GM20431 (cell line): ENCODE results near the gene ASMTL.
"Not testable (repeated sequence)": the region's sequence is repeated elsewhere in the genome, so short reads cannot be mapped to it uniquely, and the experiment has no call there.

Experiments used
- in situ Hi-C: fragments of 300-500 bp; cut with MseI, MboI; formaldehyde crosslinking; loops from one replicate; pipeline ENCODE4 v1.15.0; 2020; ENCODE audit warnings: low sequenced_read_pairs; ENCODE audit not compliant: unreplicated experiment

ASMTL gene

DNA sequence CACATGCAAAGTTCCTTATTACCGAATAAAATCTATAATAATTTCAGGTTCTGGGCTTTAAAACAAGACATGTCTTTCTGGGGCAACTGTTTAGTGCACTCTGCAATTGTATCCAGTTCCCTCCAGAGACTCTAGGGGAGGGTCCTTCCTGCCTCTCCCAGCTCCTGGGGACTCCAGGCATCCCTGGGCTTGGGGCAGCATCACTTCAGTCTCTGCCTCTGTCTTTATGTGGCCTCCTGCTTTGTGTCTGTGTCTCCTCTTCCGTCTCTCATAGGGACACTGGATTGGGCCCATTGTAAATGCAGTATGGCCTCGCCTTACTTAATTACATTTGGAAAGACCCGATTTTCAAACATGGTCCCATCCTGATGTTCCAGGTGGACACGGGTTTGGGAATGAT is 10.9 kb upstream of the ASMTL start:
- in situ Hi-C loops: loop anchor here (10.0 kb wide), 1 partner anchor 71 kb away; the partner anchor contains the start of gene P2RY8

DNA sequence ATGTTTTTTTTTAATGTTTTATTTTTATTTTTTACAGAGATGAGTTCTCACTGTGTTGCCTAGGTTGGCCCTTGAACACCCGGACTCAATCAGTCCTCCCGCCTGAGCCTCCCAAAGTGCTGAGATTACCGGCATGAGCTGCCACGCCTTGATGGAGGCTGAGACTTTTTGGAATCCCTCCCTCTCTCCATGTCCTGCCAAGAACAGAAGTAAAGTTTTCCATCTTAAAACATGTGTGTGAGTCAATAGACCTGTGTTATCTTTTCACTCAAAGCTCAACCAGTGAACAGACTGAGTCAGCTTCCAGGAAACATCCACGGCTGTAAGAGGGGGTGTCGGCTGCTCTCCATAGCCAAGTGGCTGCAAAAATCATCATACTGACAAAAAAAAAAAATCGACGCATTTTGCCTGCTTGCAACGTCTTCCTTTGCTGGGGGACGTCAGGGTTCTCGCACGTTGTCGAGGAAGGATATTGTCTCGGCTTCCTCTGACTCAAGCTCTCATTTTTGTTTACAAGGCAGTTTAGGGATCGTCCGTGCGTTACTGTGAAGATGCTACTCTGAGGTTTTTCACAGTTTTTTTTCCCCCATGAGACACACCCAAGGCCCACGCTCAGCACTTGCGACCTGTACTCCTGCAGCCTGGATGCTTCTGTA is 10.0 kb upstream of the ASMTL start:
- in situ Hi-C loops: loop anchor here (10.0 kb wide), 1 partner anchor 72 kb away; the partner anchor contains the start of gene P2RY8

DNA sequence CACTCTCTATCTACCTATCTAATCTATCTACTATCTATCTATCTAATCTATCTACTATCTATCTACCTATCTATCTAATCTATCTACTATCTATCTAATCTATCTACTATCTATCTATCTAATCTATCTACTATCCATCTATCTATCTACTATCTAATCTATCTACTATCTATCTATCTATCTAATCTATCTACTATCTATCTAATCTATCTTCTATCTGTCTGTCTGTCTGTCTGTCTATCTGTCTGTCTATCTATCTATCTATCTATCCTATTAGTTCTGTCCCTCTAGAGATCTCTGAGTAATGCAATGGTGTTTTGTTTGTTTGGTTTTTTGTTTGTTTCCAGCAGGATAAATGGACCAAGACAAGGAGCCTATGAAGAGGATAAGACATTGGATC is 9.4 kb upstream of the ASMTL start:
- in situ Hi-C loops: loop anchor here (10.0 kb wide), 1 partner anchor 73 kb away; the partner anchor contains the start of gene P2RY8

DNA sequence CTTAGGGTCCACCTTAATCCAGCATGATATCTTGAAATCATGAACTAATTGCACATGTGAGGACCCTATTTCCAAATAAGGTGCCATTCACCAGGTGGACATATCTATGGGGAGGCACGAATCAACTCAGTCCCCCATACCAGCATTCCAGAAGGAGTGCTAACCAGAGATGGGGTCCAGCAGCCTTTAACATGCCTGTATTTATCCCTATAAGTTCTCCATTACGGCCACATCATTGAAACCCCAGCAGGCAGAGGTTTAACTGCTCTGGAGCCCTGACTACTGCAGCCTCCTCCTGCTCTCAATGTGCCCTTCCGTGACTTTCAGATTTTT is 3.2 kb upstream of the ASMTL start:
- in situ Hi-C loops: no loop called here

DNA sequence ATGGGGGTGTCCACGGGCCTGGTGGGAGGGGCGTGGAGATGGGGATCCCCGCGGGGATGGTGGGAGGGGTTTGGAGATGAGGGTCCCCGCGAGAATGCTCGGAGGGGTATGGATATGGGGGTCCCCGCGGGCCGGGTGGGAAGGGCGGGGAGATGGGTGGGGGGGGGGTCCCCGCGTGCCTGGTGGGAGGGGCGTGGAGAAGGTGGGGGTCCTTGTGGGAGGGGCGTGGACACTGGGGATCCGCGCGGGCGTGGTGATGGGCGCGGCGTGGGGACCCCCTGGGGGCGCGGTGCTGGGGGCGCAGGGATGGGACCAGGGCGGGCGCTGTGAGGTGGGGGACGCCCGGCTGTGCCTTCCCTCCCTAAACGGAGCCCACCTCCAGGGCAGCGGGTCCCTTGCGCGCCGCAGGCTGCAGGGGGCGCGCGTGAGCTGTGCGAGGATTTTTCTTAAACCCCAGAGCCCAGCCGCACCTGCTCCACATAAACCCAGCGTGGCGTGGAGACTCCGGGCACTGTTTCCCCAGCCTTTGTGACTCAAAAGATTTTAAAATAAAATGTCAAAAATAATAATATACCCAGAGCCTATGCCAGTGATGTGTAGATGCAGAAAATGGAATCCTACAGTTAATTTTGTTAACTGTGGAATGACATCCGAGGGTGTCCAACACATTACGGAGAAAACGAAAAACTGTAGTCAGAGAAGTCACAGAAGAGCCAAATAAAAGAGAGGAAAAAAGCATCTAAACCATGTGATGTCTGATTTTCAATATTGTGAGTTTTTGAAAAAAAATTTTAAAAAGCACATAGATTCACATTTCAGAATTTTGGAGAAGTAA is 1.5 kb upstream of the ASMTL start:
- in situ Hi-C loops: no loop called here

DNA sequence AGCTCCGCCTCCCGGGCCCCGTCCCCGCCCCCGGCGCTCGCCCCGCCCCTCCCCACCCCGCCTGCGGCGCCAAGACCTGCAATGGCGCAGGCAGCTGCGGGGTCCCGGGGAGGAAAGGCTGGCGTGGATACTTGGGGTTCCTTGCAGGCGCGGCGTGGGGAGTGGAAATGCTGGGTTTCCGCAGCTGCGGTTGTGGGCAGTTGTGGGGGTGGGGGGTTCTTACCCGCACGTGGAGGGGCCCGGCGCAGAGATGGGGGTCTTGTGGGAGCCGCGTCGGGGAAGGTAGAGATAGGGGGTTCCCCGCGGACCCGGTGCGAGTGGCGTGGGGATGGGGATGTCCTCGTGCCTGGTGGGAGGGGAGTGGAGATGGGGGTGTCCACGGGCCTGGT is 680 bp upstream of the ASMTL start:
- in situ Hi-C loops: no loop called here

DNA sequence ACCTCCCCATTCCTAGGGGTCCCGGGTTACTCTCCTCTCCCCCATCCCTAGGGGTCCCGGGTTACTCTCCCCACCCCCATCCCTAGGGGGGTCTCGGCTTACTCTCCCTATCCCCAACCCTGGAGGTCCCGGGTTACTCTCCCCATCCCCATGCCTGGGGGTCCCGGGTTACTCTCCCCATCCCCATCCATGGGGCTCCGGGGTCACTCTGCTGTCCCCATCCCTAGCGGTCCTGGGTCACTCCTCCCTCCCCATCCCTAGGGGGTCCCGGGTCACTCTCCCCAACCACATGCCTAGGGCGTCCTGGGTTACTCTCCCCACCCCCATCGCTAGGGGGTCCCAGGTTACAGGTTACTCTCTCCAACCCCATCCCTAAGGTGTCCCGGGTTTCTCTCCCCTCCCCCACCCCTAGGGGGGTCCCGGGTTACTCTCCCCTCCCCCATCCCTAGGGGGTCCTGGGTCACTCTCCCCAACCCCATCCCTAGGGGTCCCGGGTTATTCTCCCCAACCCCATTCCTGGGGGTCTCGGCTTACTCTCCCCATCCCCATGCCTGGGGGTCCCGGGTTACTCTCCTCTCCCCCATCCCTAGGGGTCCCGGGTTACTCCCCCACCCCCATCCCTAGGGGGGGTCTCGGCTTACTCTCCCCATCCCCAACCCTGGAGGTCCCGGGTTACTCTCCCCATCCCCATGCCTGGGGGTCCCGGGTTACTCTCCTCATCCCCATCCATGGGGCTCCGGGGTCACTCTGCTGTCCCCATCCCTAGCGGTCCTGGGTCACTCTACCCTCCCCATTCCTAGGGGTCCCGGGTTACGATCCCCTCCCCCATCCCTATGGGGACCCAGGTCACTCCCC is 821 bp downstream of the ASMTL start:
- in situ Hi-C loops: no loop called here

DNA sequence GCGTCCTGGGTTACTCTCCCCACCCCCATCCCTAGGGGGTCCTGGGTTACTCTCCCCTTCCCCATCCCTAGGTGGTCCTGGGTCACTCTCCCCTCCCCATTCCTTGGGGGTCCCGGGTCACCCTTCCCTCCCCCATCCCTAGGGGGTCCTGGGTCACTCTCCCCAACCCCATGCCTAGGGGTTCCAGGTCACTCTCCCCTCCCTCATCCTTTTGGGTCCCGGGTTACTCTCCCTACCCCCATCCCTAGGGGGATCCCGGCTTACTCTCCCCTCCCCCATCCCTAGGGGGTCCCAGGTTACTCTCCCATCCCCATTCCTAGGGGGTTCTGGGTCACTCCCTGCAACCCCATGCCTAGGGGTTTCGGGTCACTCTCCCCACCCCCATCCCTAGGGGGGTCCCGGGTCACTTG is 1.5 kb downstream of the ASMTL start:
- in situ Hi-C loops: no loop called here

DNA sequence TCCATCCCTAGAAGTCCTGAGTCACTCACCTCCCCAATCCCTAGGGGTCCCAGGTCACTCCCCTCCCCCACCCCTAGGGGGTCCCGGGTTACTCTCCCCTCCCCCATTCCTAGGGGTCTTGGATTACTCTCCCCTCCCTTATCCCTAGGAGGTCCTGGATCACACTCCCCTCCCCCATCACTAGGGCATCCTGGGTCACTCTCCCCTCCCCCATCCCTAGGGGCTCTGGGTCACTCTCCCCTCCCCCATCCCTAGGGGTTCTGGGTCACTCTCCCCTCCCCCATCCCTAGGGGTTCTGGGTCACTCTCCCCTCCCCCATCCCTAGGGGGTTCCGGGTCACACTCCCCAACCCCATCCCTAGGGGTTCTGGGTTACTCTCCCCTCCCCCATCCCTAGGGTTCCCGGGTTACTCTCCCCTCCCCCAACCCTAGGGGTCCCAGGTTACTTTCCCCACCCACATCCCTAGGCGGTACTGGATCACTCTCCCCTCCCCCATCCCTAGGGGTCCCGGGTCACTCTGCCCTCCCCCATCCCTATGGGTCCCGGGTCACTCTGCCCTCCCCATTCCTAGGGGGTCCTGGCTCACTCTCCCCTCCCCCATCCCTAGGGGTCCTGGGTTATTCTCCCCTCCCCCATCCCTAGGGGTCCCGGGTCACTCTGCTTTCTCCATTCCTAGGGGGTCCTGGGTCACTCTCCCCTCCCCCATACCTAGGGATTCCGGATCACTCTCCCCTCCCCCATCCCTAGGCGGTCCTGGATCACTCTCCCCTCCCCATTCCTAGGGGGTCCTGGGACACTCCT is 2.1 kb downstream of the ASMTL start:
- in situ Hi-C loops: no loop called here

DNA sequence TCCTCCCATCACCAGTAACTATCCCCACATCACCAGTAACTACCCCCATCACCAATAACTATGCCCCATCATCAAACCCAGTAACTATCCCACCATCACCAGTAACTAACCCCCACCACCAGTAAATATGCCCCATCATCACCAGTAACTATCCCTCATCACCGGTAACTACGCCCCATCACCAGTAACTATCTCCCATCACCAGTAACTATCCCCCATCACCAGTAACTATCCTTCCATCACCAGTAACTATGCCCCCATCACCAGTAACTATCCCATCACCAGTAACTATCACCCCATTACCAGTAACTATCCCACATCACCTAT is 2.9 kb downstream of the ASMTL start:
- in situ Hi-C loops: no loop called here

DNA sequence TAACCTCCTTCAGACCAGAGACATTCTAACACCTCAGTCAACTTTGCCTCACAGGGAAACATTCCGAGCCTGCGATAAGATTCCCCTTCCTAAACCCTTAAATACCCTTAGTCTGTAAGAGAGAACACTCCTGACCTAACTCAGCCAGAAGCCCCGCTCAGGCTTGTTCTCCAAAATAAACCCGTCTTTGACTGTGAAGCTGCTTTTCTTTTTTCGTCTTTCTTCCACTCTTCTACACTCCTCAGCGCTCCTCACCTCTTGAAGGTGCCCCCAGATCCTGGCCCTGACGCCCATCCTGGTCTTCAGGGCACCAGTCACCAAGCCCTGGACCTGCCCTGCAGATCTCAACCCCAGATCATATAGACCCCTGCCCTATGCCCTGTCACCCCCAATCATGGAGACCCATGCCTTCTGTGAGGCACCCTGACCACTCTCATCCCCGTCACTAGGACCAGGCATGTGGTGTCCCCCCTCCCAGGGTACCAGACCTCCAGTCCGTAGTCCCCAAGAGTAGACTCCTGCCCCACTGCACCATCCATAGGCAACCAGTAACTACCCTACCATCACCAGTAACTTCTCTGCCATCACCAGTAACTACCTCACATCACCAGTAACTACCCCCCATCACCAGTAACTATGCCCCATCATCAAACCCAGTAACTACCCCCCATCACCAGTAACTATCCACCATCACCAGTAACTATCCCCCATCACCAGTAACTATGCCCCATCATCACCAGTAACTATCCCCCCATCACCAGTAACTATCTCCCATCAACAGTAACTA is 3.5 kb downstream of the ASMTL start:
- in situ Hi-C loops: no loop called here

DNA sequence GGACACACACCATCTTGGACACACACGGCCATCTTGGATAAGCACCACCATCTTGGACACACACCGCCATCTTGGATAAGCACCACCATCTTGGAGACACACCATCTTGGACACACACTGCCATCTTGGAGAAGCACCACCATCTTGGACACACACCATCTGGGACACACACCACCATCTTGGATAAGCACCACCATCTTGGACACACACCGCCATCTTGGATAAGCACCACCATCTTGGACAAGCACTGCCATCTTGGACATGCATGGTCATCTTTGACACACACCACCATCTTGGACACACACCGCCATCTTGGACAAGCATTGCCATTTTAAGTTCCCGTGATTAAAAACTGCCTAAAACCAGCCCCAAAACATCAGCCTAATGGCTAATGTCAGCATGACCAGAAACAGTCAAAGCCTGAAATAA is 4.1 kb downstream of the ASMTL start:
- in situ Hi-C loops: not testable (repeated sequence)

DNA sequence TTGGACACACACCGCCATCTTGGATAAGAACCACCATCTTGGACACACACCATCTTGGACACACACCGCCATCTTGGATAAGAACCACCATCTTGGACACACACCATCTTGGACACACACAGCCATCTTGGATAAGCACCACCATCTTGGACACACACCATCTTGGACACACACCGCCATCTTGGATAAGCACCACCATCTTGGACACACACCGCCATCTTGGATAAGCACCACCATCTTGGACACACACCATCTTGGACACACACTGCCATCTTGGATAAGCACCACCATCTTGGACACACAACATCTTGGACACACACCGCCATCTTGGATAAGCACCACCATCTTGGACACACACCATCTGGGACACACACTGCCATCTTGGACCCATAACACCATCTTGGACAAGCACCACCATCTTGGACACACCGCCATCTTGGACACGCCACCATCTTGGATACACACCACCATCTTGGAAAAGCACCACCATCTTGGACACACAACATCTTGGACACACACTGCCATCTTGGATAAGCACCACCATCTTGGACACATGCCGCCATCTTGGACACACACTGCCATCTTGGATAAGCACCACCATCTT is 4.6 kb downstream of the ASMTL start:
- in situ Hi-C loops: not testable (repeated sequence)

DNA sequence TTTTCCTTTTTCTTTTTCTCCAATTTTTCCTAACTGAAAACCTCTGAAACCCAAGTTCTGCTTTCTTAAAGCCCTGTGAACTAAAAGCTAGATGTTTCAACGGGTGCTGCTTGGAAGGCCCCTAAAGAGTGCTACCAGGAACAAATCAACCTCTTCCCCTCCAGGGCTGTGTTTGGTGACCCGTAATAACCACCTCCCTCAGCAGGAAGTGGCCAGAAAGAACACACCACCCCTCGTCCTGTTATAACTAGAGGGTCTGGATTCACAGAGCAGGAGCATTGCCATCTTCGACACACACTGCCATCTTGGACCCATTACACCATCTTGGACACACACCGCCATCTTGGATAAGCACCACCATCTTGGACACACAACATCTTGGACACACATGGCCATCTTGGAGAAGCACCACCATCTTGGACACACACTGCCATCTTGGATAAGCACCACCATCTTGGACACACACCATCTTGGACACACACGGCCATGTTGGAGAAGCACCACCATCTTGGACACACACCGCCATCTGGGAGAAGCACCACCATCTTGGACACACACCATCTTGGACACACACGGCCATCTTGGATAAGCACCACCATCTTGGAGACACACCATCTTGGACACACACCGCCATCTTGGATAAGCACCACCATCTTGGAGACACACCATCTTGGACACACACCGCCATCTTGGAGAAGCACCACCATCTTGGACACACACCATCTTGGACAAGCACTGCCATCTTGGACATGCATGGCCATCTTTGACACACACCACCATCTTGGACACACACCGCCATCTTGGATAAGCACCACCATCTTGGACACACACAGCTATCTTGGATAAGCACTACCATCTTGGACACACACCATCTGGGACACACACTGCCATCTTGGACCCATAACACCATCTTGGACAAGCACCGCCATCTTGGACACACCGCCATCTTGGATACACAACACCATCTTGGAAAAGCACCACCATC is 5.4 kb downstream of the ASMTL start:
- in situ Hi-C loops: not testable (repeated sequence)

DNA sequence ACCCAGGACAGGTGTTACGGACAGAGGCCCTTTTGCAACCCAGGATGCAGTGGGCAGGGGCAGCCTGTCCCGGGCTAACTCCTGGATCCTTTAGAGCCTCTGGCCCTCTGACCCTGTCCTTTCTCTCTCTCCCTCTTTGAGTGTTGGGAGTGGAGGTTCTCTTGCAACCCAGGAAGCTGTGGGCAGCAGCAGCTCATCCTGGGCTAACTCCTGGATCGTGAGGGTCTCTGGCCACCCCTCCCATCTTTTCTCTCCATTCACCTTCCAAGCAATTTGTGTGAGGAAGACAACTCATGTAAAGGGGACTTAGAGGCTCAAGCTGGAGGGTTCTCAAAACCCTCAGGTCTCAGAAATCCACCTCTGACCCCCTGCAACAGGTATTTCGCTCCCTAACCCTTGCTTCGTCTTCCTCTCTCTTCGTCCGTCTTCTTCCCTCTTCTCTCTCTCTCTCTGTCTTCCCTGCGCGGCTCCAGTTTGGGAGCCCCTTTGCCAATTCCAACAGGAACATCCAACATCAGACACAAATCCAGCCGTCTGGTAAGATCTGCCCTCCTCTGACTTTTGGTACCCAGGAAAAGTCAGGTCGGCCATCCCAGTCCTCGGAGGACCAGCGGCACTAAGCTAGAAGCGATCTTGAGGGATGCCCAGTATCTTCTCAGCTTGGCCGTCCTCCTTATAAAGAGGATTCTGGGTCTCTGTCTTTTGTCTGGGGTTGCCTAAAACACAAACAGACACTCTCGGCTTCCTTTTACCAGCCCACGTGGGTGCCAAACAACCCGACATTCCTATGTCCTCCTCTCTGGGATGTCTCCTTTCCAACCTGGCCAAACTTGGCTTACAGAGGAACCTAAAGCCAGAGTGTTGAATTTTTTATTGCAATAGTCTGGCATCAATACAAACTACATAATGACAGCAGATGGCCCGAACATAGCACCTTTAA is 7.9 kb downstream of the ASMTL start:
- in situ Hi-C loops: no loop called here

DNA sequence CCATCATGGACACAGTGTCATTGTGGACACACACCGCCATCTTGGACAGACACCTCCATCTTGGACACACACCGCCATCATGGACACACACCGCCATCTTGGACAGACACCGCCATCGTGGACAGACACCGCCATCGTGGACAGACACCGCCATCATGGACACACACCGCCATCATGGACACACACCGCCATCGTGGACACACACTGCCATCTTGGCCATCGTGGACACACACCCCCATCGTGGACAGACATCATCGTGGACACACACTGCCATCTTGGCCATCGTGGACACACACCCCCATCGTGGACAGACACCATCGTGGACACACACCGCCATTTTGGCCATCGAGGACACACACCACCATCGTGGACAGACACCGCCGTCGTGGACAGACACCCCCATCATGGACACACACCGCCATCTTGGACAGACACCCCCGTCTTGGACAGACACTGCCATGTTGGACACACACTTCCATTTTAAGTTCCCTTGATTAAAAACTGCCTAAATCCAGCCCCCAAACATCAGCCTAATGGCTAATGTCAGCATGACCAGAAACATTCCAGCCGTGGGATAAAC is 9.1 kb downstream of the ASMTL start:
- in situ Hi-C loops: no loop called here
